RWPE1 (cell line): ENCODE results near the gene SLC35F2.
A peak's percentile ranks its signal among the peaks of the same experiment; 100 is the strongest.

Experiments
- CTCF ChIA-PET: fragments of 350-600 bp; sonication (Branson Sonifier 250); formaldehyde crosslinking; extraction: SDS; loops from one replicate; lab custom pipeline; 2021; lab: Yijun Ruan, JAX
- POLR2A ChIA-PET: fragments of 400-600 bp; formaldehyde crosslinking; extraction: SDS; loops from one replicate; lab custom pipeline; 2020; ENCODE audit warnings: antibody characterized with exemption; ENCODE audit not compliant: low non-redundant PET; lab: Yijun Ruan, JAX
- DNase-seq: peaks from one replicate; pipeline ENCODE4 v3.0.0; 2012; ENCODE audit warnings: low spot score
- H3K27ac ChIP-seq: fragments of 450-650 bp; 2 replicates; pipeline ENCODE4 v1.5.1; 2017
- TF ChIP-seq, protein P1 (sequence below): fragments of 450-650 bp; conservative IDR thresholded peaks from 2 replicates; pipeline ENCODE4 v1.5.1; 2017; ENCODE audit warnings: low read depth, mild to moderate bottlenecking

Gene SLC35F2

GRCh38 chr11:107799218-107799859 lies 59.2 kb downstream of the SLC35F2 start:
- DNase-seq, result peak; percentile 49
- CTCF ChIA-PET, result interaction anchor here (0.9 kb wide), 2 partner anchors 12 to 110 kb away, joined by 3 to 4 read pairs; no protein-coding TSS in a partner anchor
- no peak overlapping the region for H3K27ac ChIP-seq
- TF ChIP-seq, protein P1, sequence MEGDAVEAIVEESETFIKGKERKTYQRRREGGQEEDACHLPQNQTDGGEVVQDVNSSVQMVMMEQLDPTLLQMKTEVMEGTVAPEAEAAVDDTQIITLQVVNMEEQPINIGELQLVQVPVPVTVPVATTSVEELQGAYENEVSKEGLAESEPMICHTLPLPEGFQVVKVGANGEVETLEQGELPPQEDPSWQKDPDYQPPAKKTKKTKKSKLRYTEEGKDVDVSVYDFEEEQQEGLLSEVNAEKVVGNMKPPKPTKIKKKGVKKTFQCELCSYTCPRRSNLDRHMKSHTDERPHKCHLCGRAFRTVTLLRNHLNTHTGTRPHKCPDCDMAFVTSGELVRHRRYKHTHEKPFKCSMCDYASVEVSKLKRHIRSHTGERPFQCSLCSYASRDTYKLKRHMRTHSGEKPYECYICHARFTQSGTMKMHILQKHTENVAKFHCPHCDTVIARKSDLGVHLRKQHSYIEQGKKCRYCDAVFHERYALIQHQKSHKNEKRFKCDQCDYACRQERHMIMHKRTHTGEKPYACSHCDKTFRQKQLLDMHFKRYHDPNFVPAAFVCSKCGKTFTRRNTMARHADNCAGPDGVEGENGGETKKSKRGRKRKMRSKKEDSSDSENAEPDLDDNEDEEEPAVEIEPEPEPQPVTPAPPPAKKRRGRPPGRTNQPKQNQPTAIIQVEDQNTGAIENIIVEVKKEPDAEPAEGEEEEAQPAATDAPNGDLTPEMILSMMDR, result peak; percentile 89
- POLR2A ChIA-PET, result interaction anchor here (0.6 kb wide), 1 partner anchor 68 kb away, joined by 5 read pairs; no protein-coding TSS in a partner anchor

DNA sequence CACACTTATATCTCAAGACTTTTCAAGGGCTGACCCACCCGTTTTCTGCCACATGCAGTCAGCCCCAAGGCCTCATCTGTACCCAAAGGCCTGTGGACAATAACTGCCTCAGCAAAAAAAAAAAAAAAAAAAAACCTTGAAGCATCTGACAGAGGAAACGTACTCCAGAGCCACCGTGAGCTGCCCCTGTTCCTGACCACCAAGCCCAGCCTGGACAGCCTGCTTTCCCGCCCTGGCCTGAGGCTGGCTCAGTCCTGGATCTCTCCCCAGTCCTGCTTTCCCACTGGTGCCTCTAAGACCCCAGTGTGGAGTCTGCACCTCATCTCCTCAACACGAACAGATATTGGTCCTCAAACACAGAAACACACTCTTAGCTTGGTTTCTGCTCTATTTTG lies 66.5 kb downstream of the SLC35F2 start:
- ChIA-PET CTCF (no interaction called here), POLR2A (no interaction called here)
- DNase-seq, result no peak
- TF ChIP-seq, protein P1, result no peak
- H3K27ac ChIP-seq, result peak overlapping the region; percentile 41; the same call in 1 of the 2 replicates

GRCh38 chr11:107791343-107792048 lies 67.1 kb downstream of the SLC35F2 start:
- TF ChIP-seq, protein P1, result no peak
- ChIA-PET POLR2A (no interaction called here), CTCF (no interaction called here)
- H3K27ac ChIP-seq, result 0 out of 2 replicates have a peak overlapping the region, but pooled peaks have one; percentile 41
- no peak for DNase-seq

DNA sequence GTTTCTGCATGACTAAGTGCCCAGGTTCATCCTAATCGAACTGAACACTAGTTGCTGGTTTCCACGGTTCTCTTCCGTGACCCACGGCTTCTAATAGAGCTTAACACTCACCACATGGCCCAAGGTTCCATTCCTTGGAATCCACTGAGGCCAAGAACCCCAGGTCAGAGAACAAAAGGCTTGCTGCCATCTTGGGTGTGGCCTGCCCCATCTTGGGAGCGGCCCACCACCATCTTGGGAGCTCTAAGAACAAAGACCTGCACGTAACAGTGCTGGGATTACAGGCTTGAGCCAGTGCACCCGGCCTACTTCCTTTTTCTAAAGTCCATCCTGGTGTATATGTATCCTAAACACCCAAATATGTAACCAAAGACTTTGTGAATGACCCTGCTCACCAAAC lies 68.8 kb downstream of the SLC35F2 start:
- H3K27ac ChIP-seq, result no peak overlapping the region
- ChIA-PET POLR2A (no interaction called here), CTCF (no interaction called here)
- TF ChIP-seq, protein P1, result no peak
- DNase-seq, result no peak

DNA sequence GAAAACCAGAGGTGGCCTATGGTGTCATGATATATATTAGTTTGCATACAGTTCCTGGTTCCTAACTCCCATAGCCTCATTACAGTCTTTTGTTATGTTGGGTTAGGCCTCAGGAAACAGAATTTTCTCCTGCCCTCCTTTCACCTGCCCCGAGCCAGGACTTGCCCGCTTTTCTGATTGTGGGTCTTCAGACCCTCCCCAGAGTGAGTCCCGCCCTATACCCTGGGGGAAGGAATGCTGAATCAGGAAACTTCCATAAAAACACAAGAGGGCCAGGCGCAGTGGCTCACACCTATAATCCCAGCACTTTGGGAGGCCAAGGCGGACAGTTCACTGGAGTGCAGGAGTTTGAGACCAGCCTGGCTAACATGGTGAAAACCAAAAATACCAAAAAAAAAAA lies 70.9 kb downstream of the SLC35F2 start:
- POLR2A ChIA-PET, result no interaction called here
- no peak for DNase-seq
- TF ChIP-seq, protein P1, result no peak
- CTCF ChIA-PET, result no interaction called here
- H3K27ac ChIP-seq, result peak overlapping the region; percentile 13; the same call in 1 of the 2 replicates

- ChIA-PET POLR2A (no interaction called here), CTCF (no interaction called here)
- TF ChIP-seq, protein P1, result no peak
- no peak overlapping the region for H3K27ac ChIP-seq
- DNase-seq, result no peak
Observed at GRCh38 chr11:107785401-107785800, 73.2 kb downstream of the SLC35F2 start.
